Endothelial cell of umbilical vein (primary cell): ENCODE data around the gene UROC1. TPM values are rescaled to one million over a fixed set of nuclear protein-coding genes. Genes with fewer than 3 reads are reported as not detected.

Experiments used
- BruUV-seq: library from RNA; stranded (reverse); fragments of 400-500 nt; replicated peaks from 2 replicates; lab custom pipeline; 2021; lab: Mats Ljungman, UMichigan
- CTCF ChIA-PET: fragments of 300-600, 350-600 bp; sonication (Branson Sonifier 250); formaldehyde crosslinking; loops from one replicate; lab custom pipeline; 2021; ENCODE audit warnings: antibody characterized with exemption, inconsistent platforms; lab: Charles Lee
- POLR2A ChIA-PET: fragments of 300-600, 350-600 bp; sonication (Branson Sonifier 250); formaldehyde crosslinking; loops from one replicate; lab custom pipeline; 2021; ENCODE audit warnings: antibody characterized with exemption, inconsistent platforms; lab: Charles Lee
- DNase-seq: peaks from one replicate; pipeline ENCODE4 v3.0.0-alpha.2; 2011; ENCODE audit warnings: low read depth, low spot score
- FAIRE-seq: peaks from 2 replicates; lab custom pipeline; 2011; peaks lifted over from hg19 to GRCh38; lab: Jason Lieb, UNC
- H2AFZ ChIP-seq: 2 replicates; pipeline ENCODE4 v1.6.0; 2012; ENCODE audit warnings: low read depth, low read length, control low read depth, inconsistent platforms
- H3K27ac ChIP-seq: 2 replicates; pipeline ENCODE4 v1.5.1; 2011; ENCODE audit warnings: low read depth, mild to moderate bottlenecking, control low read depth, low read length, moderate library complexity; ENCODE audit not compliant: insufficient read depth
- H3K27me3 ChIP-seq, 2 experiments: 2 replicates each; pipeline versions ENCODE4 v1.6.0 to v1.6.1; 2011; ENCODE audit warnings: low read length in 2 of 2, mixed read lengths in 1 of 2; ENCODE audit not compliant: control insufficient read depth in 2 of 2, insufficient read depth in 2 of 2
- H3K36me3 ChIP-seq, 2 experiments: 2 replicates in 1 of 2; 3 replicates in 1 of 2; pipeline ENCODE4 v1.5.1; 2011; ENCODE audit warnings: low read length in 2 of 2, mild to moderate bottlenecking in 1 of 2, moderate library complexity in 1 of 2; ENCODE audit not compliant: control insufficient read depth in 2 of 2, insufficient read depth in 2 of 2; ENCODE audit errors: extremely low read depth in 1 of 2
- H3K4me1 ChIP-seq: 3 replicates; pipeline ENCODE4 v1.5.1; 2011; ENCODE audit warnings: mild to moderate bottlenecking, low read length; ENCODE audit not compliant: control insufficient read depth, insufficient read depth; ENCODE audit errors: extremely low read depth
- H3K4me2 ChIP-seq: 2 replicates; pipeline ENCODE4 v1.6.1; 2011; ENCODE audit warnings: low read length, control low read depth, mixed read lengths; ENCODE audit not compliant: insufficient read depth
- H3K4me3 ChIP-seq, 3 experiments: fragments of 200-600 bp in 1 of 3; sonication (generic), shearing (Covaris generic) in 1 of 3; replicated peaks in 1 of 3; 2 replicates each; pipeline ENCODE4 v1.5.1; 2011 to 2016; ENCODE audit warnings: control low read depth in 3 of 3, low read length in 3 of 3, mild to moderate bottlenecking in 2 of 3, inconsistent platforms in 1 of 3, low read depth in 1 of 3, moderate library complexity in 1 of 3; ENCODE audit not compliant: insufficient read depth in 1 of 3
- H3K79me2 ChIP-seq: 2 replicates; pipeline ENCODE4 v1.6.0; 2012; ENCODE audit warnings: low read length, inconsistent platforms; ENCODE audit not compliant: control insufficient read depth, insufficient read depth
- H3K9ac ChIP-seq: replicated peaks from 2 replicates; pipeline ENCODE3; 2011; ENCODE audit warnings: low read length, control low read depth; ENCODE audit not compliant: insufficient read depth; ENCODE audit errors: extremely low read depth
- H3K9me1 ChIP-seq: replicated peaks from 3 replicates; pipeline ENCODE4 v1.6.0; 2011; ENCODE audit warnings: mild to moderate bottlenecking, low read length; ENCODE audit not compliant: control insufficient read depth, insufficient read depth; ENCODE audit errors: extremely low read depth
- H3K9me3 ChIP-seq: replicated peaks from 2 replicates; pipeline ENCODE4 v1.5.1; 2012; ENCODE audit warnings: low read length, inconsistent platforms; ENCODE audit not compliant: control insufficient read depth, insufficient read depth
- H4K20me1 ChIP-seq: replicated peaks from 2 replicates; pipeline ENCODE3; 2011; ENCODE audit warnings: mild to moderate bottlenecking, low read length; ENCODE audit not compliant: control insufficient read depth, insufficient read depth; ENCODE audit errors: extremely low read depth
- CTCF ChIP-seq, 2 donors: IDR thresholded peaks; 1 replicate in 1 of 2; 2 replicates in 1 of 2; pipeline ENCODE4 v1.5.1; 2011; ENCODE audit warnings: low read length in 2 of 2, mild to moderate bottlenecking in 2 of 2, moderate library complexity in 2 of 2, control low read depth in 1 of 2, inconsistent platforms in 1 of 2, low read depth in 1 of 2; ENCODE audit not compliant: insufficient read depth in 1 of 2; ENCODE audit errors: extremely low read depth in 1 of 2
- EZH2 ChIP-seq: IDR thresholded peaks from 2 replicates; pipeline ENCODE4 v1.6.1; 2012; ENCODE audit warnings: borderline replicate concordance, low read depth, mild to moderate bottlenecking, moderate library complexity, low read length, inconsistent platforms; ENCODE audit not compliant: severe bottlenecking
- FOS ChIP-seq: IDR thresholded peaks from 2 replicates; pipeline ENCODE4 v1.6.1; 2011; ENCODE audit warnings: mild to moderate bottlenecking, low read length, moderate library complexity, borderline replicate concordance; ENCODE audit not compliant: insufficient read depth
- GATA2 ChIP-seq: IDR thresholded peaks from 2 replicates; pipeline ENCODE4 v1.7.0; 2011; ENCODE audit warnings: low read depth, mild to moderate bottlenecking, moderate library complexity, mixed read lengths, low read length; ENCODE audit not compliant: insufficient read length, insufficient read depth
- JUN ChIP-seq: IDR thresholded peaks from 2 replicates; pipeline ENCODE4 v1.6.1; 2011; ENCODE audit warnings: borderline replicate concordance, low read depth; ENCODE audit not compliant: insufficient read length, insufficient read depth
- MAX ChIP-seq: IDR thresholded peaks from 2 replicates; pipeline ENCODE4 v1.6.1; 2011; ENCODE audit not compliant: insufficient read depth, insufficient read length
- MYC ChIP-seq: IDR thresholded peaks from one replicate; pipeline ENCODE4 v1.6.1; 2011; ENCODE audit warnings: mild to moderate bottlenecking, low read depth, low read length
- POLR2A ChIP-seq: IDR thresholded peaks from 2 replicates; pipeline ENCODE4 v1.6.1; 2012; ENCODE audit warnings: low read depth, mild to moderate bottlenecking, control low read depth, low read length
- POLR2AphosphoS5 ChIP-seq: IDR thresholded peaks from 2 replicates; pipeline ENCODE4 v1.6.1; 2012; ENCODE audit warnings: low read depth, mild to moderate bottlenecking, control low read depth, low read length, moderate library complexity; ENCODE audit not compliant: insufficient read depth
- dilution Hi-C: fragments of 300-500 bp; cut with MboI; formaldehyde crosslinking; loops from one replicate; pipeline ENCODE4 v1.15.0; 2019; ENCODE audit warnings: low sequenced_read_pairs; ENCODE audit not compliant: extremely low pct_ligation_motif_present
- intact Hi-C: fragments of 100-400 bp; cut with micrococcal nuclease; formaldehyde crosslinking; loops from one replicate; pipeline ENCODE4 v1.10.0; 2022
- polyA plus RNA-seq, 4 experiments: library from polyadenylated mRNA; depleted of rRNA in 3 of 4; stranded (reverse) in 3 of 4; unstranded in 1 of 4; fragments of >200 nt; gene quantifications; 2 replicates each; pipeline versions ENCODE4 v1.2.1 to v1.2.3, GENCODE V29; 2011 to 2012; ENCODE audit warnings: missing spikeins in 1 of 4
- total RNA-seq: library from RNA; stranded (reverse); gene quantifications from 2 replicates; pipeline ENCODE4 v1.2.3, GENCODE V29; 2021

UROC1 gene
- total and polyA plus RNA-seq, 2 donors (not counting 3 experiments of a cell fraction or from before 2014, with no cell fraction given), result not detected

DNA sequence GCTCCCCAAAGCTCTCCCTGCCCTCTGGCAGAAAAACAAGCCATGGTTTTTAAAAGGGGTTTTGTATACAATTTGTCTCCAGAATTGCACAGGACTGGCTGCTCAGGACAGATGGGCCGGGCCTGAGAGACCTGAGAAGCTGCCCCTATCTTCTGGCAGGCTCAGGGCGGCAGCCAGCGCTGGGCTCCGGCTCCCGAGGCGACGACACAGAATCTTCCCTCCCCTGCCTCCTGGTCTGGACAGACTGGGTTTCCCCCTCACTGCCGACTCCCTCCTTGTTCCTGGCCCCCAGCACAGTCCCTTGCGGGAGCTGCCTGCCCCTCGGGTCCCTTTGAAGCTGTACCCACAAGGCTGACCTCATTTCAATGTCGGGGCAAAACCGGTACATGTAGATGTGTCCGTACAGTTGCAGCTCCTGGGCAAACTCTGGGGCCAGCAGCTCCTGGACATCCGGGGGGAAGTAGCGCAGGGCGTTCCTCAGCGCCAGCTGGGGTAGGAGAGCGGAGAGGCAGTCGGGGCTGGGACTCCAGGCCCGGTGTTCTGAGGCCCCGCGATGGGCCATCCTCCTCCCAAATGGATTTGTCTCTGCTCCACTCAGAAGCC, 7.2 kb downstream of the UROC1 start:
- Histone ChIP-seq H3K36me3 (no peaks in the 10 kb centered on the region), H3K9ac (no peak overlapping the region), H4K20me1 (no peaks in the 10 kb centered on the region), H3K9me1 (no peaks in the 10 kb centered on the region), H3K4me3 (no peak overlapping the region), H3K9me3 (no peaks in the 10 kb centered on the region), H2AFZ (no peak overlapping the region), H3K4me1 (no peaks in the 10 kb centered on the region), H3K4me2 (no peak overlapping the region), H3K27me3 (no peaks in the 10 kb centered on the region), H3K79me2 (no peaks in the 10 kb centered on the region), H3K27ac (no peak overlapping the region)
- ChIA-PET CTCF (interaction anchor here (1.5 kb wide), 1 partner anchor 21 kb away, joined by 3 read pairs; no protein-coding TSS in a partner anchor), POLR2A (no interaction called here)
- no peak for DNase-seq
- intact Hi-C loops, result no loop called here
- BruUV-seq, result no TSS peak
- FAIRE-seq, result no peak
- TF ChIP-seq CTCF (IDR thresholded peaks at IDR 0.05; ENCODE audit: extremely low read depth in 1 of 2, insufficient read depth in 1 of 2, low read depth in 1 of 2, low read length in 2 of 2) (no peak), JUN (no peak), EZH2 (no peak), MAX (no peak), MYC (no peak), POLR2A (no peak), GATA2 (no peak), POLR2AphosphoS5 (no peak), FOS (no peak)
- dilution Hi-C loops, result no loop called here
